ENCODE results near the gene TTLL11. TPM values are rescaled to one million over a fixed set of nuclear protein-coding genes. Genes with fewer than 3 reads are reported as not detected.

TTLL11 gene
- total RNA-seq, 4 donors from 2014 or later = 7.2 to 12.1 (median 9.9) TPM

DNA sequence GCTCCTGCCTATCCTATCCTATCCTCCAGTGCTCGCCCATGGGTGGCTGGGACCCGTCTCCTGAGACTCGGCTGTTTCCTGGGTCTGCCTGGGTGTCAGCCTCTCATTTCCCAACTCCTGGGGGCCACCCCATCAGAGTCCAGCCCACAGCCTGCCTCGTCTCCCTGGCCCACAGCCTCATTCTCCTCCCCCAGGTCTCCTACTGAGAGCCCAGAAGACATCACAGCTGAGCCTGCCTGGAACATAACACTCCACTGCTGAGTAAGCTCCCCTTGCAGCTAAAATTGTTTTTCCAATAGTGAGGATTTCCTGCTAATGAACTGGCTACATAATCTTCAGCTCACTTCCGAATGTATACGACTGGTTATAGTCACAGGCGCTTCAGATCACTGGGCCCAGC lies 95.3 kb downstream of the TTLL11 start:
- H3K27me3 ChIP-seq = no peaks in the 10 kb centered on the region
- no peak for DNase-seq (ENCODE audit: low spot score in 2 of 2)
- H3K4me3 ChIP-seq = no peak overlapping the region
- H3K27ac ChIP-seq = no peak overlapping the region
- TF ChIP-seq POLR2A (IDR thresholded peaks at IDR 0.05) = no peak
- H3K9me3 ChIP-seq = no peaks in the 10 kb centered on the region
- H3K36me3 ChIP-seq = no peaks in the 10 kb centered on the region
- H3K4me1 ChIP-seq = peaks cover 11% of the 10 kb centered on the region
- WGBS = 88% methylated on average over 7 of the region's 7 CpGs

DNA sequence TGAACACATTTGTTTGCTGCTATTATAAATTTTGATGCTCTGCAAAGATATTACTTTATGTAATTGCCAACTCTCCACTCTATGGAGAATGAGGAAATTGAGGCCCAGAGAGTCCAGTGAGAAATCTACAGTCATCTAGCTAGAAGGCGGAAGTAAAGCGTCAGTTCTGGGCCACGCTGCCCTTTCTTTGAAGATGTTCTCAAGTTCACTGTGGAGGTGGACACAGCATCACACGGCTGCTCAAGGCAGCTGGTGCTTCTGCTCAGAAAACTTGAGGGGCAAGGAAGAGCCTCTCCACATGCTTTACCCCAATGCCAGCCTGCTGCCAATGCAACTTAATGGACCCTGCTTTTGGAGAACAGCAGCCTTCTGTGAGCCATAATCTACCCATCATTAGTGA lies 96.3 kb downstream of the TTLL11 start:
- no peak overlapping the region for H3K27ac ChIP-seq
- TF ChIP-seq EP300 (IDR thresholded peaks at IDR 0.05) (no peak), POLR2A (IDR thresholded peaks at IDR 0.05) (no peak), POLR2AphosphoS5 (IDR thresholded peaks at IDR 0.05) (no peak)
- TF ChIP-seq, protein P1, sequence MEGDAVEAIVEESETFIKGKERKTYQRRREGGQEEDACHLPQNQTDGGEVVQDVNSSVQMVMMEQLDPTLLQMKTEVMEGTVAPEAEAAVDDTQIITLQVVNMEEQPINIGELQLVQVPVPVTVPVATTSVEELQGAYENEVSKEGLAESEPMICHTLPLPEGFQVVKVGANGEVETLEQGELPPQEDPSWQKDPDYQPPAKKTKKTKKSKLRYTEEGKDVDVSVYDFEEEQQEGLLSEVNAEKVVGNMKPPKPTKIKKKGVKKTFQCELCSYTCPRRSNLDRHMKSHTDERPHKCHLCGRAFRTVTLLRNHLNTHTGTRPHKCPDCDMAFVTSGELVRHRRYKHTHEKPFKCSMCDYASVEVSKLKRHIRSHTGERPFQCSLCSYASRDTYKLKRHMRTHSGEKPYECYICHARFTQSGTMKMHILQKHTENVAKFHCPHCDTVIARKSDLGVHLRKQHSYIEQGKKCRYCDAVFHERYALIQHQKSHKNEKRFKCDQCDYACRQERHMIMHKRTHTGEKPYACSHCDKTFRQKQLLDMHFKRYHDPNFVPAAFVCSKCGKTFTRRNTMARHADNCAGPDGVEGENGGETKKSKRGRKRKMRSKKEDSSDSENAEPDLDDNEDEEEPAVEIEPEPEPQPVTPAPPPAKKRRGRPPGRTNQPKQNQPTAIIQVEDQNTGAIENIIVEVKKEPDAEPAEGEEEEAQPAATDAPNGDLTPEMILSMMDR (IDR thresholded peaks at IDR 0.05) = no peak
- H3K36me3 ChIP-seq = no peaks in the 10 kb centered on the region
- no peaks in the 10 kb centered on the region for H3K9me3 ChIP-seq
- peaks cover 11% of the 10 kb centered on the region for H3K4me1 ChIP-seq
- no peaks in the 10 kb centered on the region for H3K27me3 ChIP-seq
- H3K4me3 ChIP-seq = no peak overlapping the region
- DNase-seq (ENCODE audit: low spot score in 2 of 2) = no peak
- 84% methylated on average over 4 of the region's 4 CpGs for WGBS

DNA sequence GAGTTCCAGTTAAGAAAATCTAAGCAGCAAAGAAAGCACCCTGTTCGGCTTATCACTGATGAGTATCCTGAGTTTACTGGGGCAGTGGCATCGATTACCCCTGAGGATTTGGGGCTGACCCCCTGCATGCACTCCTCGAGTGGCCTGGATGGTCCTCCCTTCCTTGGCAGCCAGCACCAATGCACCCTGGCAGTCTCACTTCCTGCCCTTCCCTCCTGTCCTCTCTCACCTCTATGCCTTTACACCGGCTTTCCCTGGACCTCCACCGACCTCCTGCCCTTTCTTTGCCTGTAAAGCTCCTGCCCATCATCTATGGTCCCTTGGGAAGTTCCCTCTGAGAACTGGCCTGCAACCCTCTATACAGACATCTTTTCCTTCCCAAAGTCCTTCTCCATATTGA lies 97.1 kb downstream of the TTLL11 start:
- H3K4me1 ChIP-seq = peaks cover 7% of the 10 kb centered on the region
- WGBS = 88% methylated on average over 5 of the region's 5 CpGs
- no peaks in the 10 kb centered on the region for H3K27me3 ChIP-seq
- H3K4me3 ChIP-seq = no peak overlapping the region
- no peaks in the 10 kb centered on the region for H3K9me3 ChIP-seq
- peak in 1 of 2 donors; percentile 54 for DNase-seq (ENCODE audit: low spot score in 2 of 2)
- H3K36me3 ChIP-seq = no peaks in the 10 kb centered on the region
- TF ChIP-seq, protein P1 (IDR thresholded peaks at IDR 0.05) = no peak
- TF ChIP-seq EP300 (IDR thresholded peaks at IDR 0.05) (no peak), POLR2AphosphoS5 (IDR thresholded peaks at IDR 0.05) (no peak), POLR2A (IDR thresholded peaks at IDR 0.05) (no peak)
- H3K27ac ChIP-seq = no peak overlapping the region

DNA sequence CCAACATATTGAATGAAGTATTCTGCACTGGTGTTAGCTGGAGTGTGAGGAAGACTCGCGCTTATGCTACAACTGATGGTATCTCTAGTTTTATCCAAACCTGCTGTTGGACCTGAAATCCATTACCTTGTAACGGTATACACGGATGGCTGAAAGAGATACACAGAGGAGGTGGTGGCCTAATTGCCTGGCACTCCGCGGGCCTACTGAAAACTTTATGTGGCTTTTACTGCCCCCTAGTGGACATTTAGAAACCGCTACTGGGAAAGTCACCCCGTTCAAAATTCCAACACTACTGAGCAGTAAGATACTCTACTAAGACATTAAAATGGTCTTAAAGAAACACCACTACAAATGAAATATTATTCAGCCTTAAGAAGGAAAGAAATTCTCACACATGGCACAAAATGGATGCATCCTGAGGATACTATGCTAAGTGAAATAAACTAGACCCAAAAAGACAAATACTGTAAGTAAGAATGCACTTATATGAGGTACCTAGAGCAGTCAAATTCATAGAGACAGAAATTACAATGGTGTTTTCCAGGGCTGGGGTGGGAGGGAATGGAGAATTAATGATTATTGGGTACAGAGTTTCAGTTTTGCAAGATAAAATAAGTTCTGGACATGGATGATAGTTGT lies 100.4 kb downstream of the TTLL11 start:
- no peaks in the 10 kb centered on the region for H3K9me3 ChIP-seq
- TF ChIP-seq, protein P1 (IDR thresholded peaks at IDR 0.05) = peak; percentile 75 to 76
- TF ChIP-seq POLR2A (IDR thresholded peaks at IDR 0.05) = no peak
- DNase-seq (ENCODE audit: low spot score in 2 of 2) = no peak
- no peaks in the 10 kb centered on the region for H3K27me3 ChIP-seq
- H3K36me3 ChIP-seq = peaks cover 7% of the 10 kb centered on the region
- WGBS = 12% methylated on average over 8 of the region's 8 CpGs
- no peaks in the 10 kb centered on the region for H3K4me1 ChIP-seq
- H3K27ac ChIP-seq = no peak overlapping the region
- H3K4me3 ChIP-seq = no peak overlapping the region

DNA sequence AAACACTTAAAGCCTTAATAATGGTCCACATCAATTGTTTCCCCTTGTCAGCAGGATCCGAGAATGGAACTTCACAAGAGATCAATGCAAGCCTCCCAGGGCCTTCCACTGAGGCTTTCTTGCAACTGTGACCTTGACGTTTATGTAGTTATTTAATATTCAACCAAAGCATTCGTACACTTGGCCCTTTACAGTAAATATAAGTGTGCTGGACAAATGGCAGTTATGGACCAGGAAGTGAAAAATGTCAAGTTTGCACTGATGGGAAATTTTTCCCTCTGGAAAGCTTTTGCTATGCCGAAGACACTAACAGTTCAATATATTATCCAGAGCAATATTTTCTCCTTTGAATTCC lies 101.8 kb downstream of the TTLL11 start:
- H3K27ac ChIP-seq = no peak overlapping the region
- DNase-seq (ENCODE audit: low spot score in 2 of 2) = no peak

More for the DNA sequence above, 101.8 kb downstream of the TTLL11 start:
- H3K4me1 ChIP-seq = no peaks in the 10 kb centered on the region
- no peaks in the 10 kb centered on the region for H3K27me3 ChIP-seq
- TF ChIP-seq POLR2A (IDR thresholded peaks at IDR 0.05) = no peak
- no peak for TF ChIP-seq POLR2AphosphoS5 (IDR thresholded peaks at IDR 0.05)
- TF ChIP-seq, protein P1 (IDR thresholded peaks at IDR 0.05) = no peak
- no peak for TF ChIP-seq EP300 (IDR thresholded peaks at IDR 0.05)
- no peaks in the 10 kb centered on the region for H3K9me3 ChIP-seq
- H3K4me3 ChIP-seq = no peak overlapping the region
- H3K36me3 ChIP-seq = peaks cover 7% of the 10 kb centered on the region
- 91% methylated on average over 4 of the region's 4 CpGs for WGBS

Measured in suprapubic skin (tissue), 4 donors.